ENCODE data around the gene C11orf52.
"Not testable (repeated sequence)": the region's sequence is repeated elsewhere in the genome, so short reads cannot be mapped to it uniquely, and the experiment has no call there.

C11orf52 gene

DNA sequence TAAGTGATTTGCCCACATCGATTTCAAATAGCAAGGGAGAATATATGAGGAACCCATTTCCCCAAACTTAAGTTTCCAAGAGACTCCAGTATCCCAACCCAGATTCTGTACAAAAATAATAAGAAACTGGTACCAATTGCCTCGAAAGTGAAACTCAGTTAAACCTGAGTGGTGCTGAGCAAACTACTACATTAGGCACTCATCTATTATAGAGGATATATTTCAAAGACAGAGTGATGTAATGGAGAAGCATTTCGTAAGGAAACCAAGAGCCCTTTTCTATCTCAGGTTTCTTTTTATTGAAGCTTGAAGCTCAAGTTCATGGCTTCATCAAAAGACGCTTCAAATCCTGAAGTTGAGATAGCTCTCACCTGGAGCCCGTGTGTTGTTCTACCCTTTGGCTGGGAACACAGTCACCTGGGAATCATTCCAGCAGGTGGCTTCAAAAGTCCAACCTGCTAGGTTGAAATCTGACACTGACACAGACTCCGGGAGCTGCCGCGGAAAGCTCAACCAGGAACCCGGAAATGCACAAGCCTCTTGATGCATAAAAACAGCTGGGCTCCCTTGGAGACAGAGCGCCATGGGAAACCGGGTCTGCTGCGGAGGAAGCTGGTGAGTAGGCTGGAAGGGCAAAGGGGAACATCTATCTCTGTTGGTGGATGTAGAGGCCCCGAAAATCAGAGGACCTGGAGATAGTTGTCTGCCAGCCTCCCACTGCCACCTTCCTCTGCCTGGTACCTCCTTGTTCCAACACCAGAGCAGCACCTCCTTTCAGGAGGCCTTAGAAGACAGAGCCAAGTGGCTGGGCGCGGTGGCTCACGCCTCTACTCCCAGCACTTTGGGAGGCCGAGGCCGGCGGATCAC lies at the start of gene C11orf52:
Gene C11orf52 (plus strand): TSS at position 524 of the 867 bp plus-strand sequence. CDS start 60 bp downstream, at position 584.
- no peak for DNase-seq

DNA sequence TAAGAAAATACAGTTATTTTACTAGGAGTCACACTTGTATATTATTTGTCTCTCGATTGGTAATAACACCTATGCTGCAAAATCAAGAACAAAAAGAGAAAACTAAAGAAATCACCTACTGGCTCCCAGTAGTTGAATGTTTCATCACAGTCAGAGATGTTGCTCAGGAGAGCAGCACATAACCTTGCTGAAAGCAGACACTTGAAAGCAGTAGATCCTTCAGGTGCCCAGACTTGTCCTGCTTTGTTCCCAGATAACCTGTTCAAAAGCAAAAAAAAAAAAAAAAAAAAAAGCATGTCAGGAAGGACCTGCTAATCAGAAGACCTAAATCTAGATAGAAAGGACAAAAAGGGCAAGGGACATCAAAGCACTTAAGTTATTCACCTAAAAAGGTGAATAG lies 48.6 kb upstream of the C11orf52 start:
- no peak for DNase-seq

DNA sequence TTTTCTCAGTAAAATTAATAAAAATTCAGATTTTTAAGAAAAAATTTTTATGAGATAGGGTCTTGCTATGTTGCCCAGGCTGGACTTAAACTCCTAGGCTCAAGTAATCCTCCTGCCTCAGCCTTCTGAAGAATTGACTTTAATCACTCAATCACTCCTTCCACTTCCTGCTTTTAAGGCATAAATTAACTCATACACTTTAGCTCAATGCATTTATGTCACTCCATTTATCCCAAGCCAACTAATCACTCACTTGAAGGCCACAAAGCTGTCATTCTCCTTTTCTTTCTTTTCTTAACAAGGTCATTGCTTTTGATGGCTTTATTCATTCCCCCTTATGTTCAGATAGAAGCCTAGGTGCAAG lies 48.2 kb upstream of the C11orf52 start:
- DNase-seq = no peak

GRCh38 chr11:111870886-111871692 lies 47.6 kb upstream of the C11orf52 start, which contains the start of gene ALG9:
TSS of gene ALG9 (minus strand) at chr11:111871581. CDS start at chr11:111871482, 99 bp downstream.
- DNase-seq = peak; percentile 93

GRCh38 chr11:111871693-111872161 lies 47.0 kb upstream of the C11orf52 start:
- no peak for DNase-seq

DNA sequence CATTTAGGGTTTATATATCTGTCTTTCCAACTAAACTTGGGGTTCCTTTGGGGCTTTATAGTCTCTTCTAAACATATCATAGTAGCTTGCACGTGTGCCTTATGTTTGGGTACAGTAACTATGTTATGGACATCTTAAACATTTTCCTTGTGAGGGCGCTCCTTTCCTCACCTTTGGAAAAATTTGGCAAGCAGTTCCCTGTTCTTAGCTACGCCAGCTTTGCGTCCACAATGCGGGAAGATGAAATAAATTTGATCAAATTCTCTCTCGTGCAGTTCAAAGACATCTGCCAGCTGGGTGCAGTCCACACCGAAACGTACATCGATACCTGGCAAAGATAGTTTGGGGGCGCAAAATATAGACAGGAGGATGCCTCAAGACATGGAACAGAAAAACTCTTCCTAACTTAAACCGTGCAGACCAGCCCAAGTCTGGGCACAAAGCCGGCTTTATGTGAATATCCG lies 40.3 kb upstream of the C11orf52 start:
- no peak for DNase-seq

GRCh38 chr11:111878849-111879636 lies 39.7 kb upstream of the C11orf52 start, which contains the start of the genes CFAP68 and FDXACB1:
TSS of gene CFAP68 (plus strand) at chr11:111879541. CDS start at chr11:111879561, 20 bp downstream.
TSS of gene FDXACB1 (minus strand) at chr11:111879165. CDS start at chr11:111879132, 33 bp downstream.
- peak; percentile 95 for DNase-seq

DNA sequence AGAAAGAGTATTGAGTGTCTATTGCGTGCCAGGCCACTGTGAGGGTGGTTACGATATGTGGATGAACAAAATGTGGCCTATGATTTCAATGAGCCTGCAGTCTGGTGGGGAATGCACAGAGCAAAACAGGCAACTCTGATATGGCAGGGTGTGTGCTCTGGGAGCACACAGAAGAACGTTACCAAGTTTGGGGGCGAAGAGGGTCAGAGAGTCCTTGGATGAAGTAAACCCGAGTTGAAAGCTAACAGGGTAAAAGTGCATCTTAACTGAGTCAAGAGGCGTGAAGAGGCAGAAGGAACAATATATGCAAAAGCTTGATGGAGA lies 39.1 kb upstream of the C11orf52 start:
- DNase-seq = no peak

GRCh38 chr11:111882202-111882601 lies 36.5 kb upstream of the C11orf52 start:
- DNase-seq = no peak

- not testable (repeated sequence) for DNase-seq
Measured at GRCh38 chr11:111885053-111885452, 33.7 kb upstream of the C11orf52 start.

DNA sequence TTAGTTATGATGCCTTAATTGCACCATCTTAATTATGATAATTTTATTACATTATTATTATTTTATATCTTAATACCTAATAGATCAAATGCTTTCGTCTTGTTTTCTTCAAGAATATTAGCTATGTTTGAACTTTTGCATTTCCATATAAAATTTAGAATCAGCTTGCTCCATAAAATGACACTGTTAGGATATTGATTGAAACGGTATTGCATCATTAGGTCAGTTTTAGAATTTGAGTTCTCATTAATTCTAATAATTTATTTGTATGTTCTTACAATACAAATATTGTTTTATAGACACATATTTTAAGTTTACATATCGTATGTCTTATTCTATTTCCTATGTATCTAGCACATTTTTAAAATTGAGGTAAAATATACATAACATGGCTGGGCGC lies 32.7 kb upstream of the C11orf52 start:
- DNase-seq = no peak

DNA sequence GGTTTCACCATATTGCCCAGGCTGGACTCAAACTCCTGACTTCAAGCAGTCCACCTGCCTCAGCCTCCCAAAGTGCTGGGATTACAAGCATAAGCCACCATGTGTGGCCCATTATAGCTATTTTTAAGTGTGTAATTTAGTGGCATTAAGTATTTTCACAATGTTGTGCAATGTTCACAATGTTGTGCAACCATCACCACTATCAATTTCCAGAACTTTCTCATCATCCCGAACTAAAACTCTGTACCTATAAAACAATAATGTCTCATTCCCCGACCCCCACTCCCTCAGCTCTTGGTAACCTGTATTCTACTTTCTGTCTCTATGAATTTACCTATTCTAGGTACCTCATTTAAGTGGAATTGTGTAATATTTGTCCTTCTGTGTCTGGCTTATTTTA lies 31.9 kb upstream of the C11orf52 start:
- no peak for DNase-seq

DNA sequence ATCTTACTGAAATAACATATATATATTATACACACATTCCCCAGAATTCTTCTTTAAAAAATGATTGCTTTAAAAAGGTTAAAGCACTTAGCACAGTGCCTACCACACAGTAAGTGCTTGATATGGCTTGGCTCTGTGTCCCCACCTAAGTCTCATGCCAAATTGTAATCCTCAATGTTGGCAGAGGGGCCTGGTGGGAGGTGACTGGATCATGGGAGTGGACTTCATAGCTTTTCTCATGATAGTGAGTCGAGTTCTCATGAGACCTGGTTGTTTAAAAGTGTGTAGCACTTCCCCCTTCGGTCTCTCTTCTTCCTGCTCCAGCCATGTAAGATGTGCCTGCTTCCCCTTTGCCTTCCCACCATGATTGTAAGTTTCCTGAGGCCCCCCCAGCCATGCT lies 13.3 kb upstream of the C11orf52 start:
- DNase-seq = no peak

DNA sequence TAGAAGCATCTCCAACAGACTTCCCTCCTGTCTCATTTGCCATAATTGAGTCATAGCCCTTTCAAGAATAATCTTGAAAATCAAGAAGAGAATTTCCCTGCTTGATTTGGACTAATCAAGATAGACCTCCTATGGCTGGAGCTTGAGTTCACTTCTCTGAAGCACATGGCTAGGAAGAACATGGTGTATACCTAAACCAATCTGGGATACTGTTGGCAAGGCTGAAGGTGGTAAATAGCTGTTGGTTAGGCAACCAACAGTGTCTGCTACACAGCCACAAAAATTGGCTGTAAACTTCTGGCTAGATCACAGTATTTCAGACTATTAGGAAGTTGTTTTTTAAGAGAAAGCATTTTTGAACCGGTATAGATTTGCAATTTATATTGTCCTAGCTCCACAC lies 12.0 kb upstream of the C11orf52 start:
- no peak for DNase-seq

GRCh38 chr11:111908639-111909305 lies 9.9 kb upstream of the C11orf52 start:
- no peak for DNase-seq

GRCh38 chr11:111909378-111909777 lies 9.3 kb upstream of the C11orf52 start:
- DNase-seq = no peak

- DNase-seq = no peak
Measured at GRCh38 chr11:111910676-111911562, 7.8 kb upstream of the C11orf52 start.

DNA sequence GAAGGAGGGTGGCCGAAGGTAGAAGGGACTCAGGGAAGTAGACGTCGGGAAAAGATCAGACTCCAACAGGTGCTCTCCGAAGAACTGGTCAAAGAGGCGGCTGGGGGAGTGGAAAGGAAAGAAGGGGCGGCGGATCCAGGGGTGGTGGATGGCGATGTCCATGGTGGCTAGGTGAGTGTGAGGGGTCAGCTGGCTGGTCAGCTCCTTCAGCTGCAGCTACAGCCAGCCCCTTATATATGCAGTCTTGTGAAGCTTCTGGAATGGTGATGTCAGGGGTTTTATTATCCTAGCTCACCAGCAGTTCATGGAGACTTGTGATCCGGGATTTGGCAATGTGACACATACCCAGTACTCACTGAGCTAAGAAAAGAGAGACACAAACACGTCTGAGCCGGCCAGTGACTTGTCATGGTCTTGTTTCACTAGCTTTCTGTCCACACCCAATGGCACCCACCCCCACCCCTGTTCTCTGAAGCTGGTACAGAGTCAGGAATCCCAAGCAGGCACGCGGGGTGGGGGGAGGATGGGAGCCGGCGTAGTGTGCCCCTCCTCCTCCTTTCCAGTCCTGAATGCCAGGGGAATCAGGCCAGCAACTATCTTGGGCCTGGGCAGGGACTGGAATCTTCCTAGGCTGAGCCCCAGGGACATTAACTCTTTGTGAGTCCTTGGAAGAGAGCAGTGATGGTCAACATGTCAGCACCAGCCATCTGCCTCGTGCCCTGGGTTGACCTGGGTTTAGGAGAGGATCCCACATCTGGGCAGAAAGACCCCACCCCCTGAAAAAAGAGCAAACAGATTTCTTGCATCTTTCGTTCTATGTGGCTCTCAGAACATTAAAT lies 6.9 kb upstream of the C11orf52 start, which contains the start of gene CRYAB:
Gene CRYAB (minus strand): TSS at position 208 of the 839 bp plus-strand sequence. CDS start 46 bp downstream, at position 162.
- DNase-seq = no peak

- no peak for DNase-seq
Measured at GRCh38 chr11:111912535-111912934, 6.2 kb upstream of the C11orf52 start, which contains the start of gene HSPB2. TSS of gene HSPB2 (plus strand) at chr11:111912734. CDS start at chr11:111912830, 96 bp downstream.
